IPS-NIHi7 (cell line): ENCODE data around the gene GINS2.
A peak's percentile ranks its signal among the peaks of the same experiment; 100 is the strongest.

Experiments used
- DNase-seq: peaks from one replicate; pipeline ENCODE4 v3.0.0; 2012; ENCODE audit warnings: mixed read lengths; ENCODE audit errors: extremely low spot score

GINS2 gene

DNA sequence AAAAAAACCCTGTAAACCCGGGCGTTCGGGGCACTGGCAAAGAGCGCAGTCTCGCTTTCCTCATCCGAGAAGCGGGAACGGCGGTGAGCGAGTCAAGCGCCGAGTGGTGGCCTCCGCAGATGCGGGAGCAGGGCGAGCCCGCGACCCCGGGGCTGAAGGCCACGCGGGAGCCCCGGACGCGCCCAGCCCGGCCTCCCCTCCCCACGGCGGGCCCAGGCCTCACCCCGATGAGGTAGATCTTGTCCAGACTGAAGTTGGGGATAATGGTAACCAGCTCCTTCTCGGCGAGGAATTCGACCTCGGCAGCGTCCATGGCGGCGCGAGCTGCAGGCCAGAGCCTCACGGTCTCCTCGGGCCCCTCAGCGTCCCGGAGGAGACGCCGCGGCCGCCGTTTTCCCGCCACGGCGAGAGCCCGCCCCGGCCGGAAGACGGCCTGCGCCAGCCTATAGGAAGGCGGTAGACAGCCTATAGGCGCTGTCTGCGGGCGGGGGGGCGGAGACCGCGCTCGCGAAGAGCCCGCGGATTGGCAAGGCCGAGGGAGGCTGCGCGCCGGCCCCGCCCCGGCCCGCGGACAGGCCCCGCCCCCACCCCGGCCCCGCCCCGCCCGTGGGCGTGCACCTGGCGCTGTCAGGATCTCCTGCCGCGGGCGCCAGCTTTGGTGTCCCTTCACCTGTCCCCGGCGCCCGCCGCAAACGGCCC lies at the start of gene GINS2:
GINS2 (minus strand) TSS at position 369 of the 699 bp plus-strand sequence; CDS start at position 313, 56 bp downstream.
- DNase-seq, result peak; percentile 100

DNA sequence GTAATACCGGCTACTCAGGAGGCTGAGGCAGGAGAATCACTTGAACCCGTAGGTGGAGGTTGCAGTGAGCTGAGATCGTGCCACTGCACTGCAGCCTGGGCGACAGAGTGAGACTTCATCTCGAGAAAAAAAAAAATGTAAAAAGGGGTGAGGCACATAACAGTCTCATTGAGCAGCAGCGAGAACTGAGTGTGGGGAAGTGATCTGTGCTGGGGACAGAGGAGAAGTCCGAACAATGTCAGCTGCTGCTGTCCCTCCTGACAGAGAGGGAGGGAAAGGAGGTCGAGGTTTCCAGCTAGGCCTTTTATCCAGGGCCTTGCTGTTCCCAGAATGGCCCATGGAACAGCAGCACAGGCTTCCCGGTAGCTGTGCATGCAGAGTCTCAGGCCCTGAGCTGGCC lies 48.2 kb upstream of the GINS2 start:
- DNase-seq, result no peak

DNA sequence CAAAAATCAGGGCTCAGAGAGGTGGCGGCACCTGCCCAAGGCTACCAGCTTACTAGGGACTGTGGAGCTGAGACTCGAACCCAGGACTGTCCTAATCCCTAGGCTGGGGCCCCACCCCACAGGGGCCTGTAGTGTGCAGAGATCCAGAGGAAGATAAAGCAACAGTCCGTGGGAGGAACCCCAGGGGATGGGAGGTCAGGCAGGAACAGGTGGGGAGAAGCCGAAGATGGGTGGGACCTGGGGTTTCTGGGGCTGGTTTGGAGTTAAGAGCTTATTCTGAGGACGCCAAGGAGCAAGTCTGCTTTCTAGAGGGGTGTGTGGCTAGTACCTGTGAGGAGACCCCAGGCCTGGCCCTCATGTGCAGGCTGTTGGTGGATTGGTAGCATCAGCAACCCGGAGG lies 47.2 kb upstream of the GINS2 start:
- no peak for DNase-seq

DNA sequence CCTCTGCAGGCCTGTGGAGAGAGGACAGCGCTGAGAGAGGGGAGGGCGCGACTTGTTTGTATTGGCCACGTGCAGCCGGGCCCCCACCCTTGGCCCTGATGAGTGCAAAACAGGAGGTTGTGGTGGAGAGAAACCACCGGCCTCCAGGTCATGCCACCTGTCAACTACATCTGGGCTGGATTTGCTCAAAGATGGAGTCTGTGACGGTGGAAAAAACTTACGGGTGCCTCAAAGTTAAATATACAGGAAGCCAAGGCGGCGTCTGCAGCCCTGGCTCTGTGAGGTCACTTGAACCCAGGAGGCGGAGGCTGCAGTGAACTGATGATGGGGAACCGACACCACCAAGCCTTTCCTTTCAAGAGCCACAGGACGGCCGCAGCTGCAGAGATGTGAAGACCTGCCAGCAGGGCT lies 46.5 kb upstream of the GINS2 start:
- no peak for DNase-seq

DNA sequence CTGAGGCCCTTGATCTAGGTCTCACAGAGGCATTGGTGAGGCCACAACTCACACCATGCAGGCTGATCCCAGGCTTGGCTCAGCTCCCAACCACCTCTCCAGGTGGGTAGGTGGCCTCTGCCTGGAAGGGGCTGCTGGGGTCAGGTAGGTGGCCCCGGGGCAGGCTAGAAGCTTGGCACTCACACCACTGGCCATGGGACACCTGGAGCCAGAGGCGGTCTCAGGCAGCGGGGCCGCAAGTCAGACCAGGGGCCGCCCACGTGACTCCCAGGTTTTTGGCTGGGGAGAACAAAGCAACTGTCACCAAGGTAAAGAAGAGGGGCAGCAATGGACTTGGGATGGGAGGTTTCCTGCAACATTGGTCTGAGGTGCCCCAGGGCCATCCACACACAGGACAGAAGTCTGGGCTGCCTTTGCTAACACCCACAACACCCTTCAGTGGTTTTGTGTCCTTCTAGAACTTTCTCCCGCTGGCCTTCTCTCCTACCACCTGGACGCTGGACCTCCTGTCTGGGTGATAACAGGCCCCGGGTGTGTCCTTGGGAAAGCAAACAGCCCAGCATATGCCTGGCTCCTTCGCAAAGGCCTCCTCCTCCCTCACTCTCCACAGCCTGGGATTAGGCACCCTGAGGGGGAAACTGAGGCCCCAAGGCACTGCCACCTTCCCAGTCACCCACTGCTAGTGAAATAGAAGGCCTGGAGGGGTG lies 45.7 kb upstream of the GINS2 start:
- no peak for DNase-seq

DNA sequence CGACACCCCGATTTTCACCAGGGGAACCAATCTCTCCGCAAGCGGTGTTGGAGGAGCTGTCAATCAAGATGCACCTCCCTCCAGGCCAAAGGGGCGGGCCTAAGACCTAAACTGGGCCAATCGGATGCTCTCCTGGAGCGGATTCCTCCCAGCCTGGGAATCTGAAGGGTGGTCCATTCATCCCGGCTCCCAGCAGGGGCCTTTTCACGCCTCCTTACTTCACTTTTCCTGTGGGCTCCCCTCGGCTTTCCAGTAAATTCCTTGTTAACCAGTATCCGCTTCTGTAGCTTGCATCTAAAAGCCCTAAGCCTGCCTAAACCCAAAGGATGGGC lies 45.1 kb upstream of the GINS2 start:
- DNase-seq, result peak; percentile 97

DNA sequence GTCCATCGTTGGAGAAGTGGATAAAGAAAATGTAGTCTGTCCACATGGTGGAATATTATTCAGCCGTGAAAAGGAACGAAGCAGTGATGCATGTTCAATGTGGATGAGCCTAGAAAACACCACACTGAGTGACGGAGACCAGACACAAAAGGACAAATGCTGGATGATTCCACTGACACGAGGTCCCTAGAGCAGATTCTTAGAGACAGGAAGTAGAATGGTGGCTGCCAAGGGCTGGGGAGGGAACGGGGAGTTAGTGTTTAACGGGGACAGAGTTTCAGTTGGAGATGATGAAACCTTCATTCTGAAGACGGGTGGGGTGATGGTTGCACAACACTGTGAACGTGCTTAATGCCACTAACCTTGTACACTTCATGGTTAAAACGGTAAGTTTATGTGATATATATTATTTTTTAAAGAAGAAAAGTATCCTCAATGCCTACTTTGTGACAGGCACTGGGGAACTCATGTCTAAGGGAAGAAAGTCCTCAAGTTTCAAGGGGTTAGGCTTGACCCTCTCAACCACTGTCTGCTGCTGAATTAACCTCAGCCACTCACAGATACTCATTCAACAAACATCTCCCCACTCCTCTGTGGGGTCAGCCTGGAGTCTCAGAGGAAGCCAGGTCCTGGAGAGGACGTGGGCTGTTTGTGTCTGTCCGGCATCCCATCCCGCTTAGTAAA lies 44.5 kb upstream of the GINS2 start:
- DNase-seq, result no peak

DNA sequence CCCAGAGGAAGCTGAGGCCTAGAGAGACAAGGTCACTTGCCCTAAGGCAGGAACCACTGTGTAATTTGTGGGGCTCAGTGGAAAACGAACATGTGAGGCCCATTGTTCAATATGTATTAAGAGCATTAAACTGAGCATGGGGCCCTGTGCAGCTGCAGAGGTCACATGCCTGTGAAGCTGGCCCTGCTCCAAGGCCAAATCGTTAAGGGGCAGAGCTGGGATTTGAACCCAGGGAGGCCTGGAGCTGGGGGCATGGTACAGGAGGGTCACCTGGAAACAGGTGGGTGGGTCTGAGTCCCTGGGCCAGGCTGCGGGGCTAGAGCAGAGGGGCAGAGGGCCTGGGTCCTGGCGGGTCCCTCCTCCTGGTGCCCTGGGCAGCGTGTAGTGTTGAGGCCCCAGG lies 42.4 kb upstream of the GINS2 start:
- DNase-seq, result no peak

DNA sequence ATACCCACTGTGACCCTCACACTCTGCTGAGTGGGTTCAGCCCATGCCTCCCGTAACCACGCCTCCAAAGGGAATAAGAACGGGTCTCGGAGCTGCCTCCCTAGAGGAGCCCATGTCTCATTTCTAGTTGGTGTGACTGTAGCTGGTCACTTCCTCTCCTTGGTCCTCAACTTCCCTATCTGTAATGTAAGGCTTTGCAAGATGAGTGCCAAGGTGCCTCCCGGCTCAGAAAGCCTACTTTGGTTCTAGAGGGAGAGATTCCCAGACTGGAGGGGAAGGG lies 41.4 kb upstream of the GINS2 start:
- no peak for DNase-seq

DNA sequence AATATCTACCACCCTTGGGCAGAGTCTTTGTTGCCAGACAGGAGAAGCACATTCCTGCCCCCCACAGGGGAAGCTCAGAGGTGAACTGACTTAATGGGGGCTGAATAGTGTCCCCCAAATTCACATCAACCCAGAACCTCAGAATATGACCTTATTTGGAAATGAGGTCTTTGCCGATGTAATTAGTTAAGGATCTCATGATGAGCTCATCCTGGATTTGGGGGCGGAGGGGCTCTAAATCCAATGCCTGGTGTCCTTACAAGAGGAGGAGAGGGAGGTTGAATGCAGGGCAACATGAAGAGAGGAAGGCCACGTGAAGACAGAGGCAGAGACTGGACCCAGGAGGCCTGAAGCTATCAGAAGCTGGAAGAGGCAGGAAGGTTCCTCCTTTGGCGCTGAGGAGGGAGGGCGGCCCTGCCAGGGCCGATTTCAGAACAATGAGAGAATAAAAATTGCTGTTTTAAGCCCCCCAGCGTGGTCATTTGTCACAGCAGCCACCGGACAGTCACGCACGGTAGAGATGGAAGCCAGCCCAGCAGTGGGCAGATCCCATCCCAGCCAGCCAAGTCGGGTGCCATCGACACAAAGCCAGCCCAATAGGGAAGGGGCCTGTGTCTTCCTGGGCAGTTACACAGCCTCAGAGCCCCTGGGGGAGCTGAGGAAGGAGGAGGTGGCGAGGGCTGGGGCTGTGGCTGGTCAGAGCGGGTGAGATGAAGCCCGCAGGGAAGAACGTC lies 40.9 kb upstream of the GINS2 start:
- DNase-seq, result no peak

DNA sequence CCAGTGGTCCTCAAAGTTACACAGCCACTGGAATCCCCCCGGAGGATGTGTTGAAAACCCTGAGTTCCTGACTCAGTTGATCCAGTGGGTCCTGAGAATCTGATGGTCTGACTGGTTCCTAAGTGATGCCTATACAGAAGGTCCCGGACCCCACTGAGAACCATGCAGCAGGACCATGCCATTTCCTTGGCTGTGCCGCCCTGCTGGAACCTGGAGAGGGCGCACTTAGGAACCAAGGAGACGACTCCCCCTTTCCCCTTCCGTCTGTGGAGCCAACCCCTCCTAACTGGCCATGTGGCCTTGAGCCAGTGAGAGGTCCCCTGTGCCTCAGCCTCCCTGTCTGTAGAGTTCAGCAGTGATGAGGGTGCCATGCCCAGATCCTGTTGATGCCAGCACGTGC lies 40.1 kb upstream of the GINS2 start:
- DNase-seq, result peak; percentile 73

DNA sequence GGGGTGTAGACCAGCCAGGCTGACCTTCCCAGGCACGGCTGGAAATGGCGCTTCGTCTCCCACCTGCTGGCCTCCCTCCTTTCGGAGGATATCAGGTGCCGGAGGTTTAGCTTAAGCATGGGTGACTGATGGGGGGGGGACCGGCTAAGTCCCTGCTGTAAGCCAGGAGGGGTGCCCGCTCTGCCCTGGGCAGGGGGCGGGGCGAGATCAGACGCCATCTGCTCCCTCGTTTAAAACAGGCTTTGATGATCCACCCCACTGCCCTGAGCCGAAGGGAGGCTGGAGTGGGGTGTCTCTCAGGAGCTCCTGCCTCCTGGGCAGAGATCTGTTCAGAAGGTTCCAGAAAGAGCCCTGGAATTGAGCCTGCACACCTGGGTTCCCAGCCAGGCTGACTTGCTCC lies 36.2 kb upstream of the GINS2 start:
- no peak for DNase-seq

DNA sequence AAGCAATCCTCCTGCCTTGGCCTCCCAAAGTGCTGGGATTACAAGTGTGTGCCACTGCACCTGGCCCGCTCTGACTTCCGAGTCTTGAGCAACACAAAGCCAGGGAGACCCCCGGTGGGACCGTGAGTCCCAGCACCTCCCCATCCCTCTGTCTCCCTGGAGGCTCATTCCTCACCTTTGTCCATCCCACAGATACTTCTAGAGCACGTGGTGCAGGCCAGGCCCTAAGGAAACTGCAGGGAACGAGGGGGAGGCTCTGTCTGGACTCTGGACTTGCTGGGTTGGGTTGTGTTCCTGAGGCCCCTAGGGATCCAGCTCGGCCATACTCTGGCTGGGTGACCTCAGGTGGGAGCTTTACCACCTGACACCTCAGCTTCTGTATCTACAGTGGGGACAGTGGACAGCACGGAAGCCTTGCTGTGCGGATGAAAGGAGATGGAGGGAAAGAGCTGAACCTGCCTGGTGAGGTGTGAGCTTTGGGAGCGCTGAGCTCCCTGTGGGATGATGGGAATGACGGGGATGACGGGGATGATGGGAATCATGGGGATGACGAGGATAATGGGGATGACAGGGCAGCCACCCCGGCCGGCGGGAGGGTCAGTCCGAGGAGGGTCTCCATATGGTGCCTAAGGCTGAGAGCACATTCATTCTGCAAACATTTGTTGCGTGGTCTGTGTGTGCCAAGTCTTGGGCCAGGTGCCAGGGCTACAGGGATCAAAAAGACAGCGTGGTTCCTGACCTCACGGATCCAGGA lies 35.5 kb upstream of the GINS2 start:
- DNase-seq, result no peak

DNA sequence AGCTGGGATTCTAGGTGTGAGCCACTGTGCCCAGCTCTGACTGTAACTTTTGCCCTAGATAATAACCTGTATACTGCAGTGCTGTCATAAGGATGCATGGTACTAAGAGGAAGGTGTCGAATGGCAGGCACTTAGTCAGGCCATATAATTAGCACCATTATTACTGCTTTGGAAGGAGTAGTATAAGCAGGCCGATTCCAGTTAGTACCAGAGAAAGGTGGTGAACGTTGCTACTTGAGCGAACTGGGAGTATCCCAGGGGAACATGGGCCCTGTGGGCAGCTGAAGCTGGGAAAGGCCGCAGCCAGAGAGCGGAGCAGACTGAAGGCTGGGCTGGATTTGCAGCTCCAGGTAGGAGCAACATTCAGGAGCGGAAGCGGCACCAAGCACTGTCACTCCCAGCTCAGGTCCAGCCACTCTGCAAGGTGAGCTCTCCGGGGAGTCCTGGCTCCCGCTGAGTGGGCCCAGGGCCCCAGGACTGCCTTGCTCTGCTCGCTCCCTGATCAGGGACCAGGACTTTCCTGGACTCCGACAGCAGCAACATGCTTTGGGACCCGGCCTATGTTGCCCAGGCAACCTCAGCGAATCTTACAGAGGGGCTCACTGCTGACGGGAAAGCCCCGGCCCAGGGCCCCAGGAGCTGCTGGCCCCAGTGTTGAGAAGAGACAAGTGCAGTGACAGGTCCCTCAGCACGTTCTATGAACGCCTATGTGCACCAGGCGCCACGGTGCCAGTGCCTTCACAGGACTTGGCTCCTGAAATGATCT lies 33.6 kb upstream of the GINS2 start:
- DNase-seq, result no peak

DNA sequence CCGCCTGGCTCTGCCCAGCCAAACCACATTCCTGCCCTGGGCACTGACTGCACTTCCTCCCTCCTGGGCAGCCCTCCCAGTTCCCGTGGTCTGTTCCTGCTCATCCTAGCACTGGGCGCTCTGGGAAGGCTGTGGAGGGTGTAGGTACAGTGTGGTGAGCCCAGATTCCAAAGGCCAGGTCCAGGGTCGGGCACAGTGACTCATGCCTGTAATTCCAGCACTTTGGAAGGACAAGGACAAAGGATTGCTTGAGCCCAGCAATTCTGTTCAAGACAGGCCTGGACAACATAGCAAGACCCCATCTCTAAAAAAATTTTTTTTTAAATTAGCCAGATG lies 31.5 kb upstream of the GINS2 start:
- DNase-seq, result no peak

DNA sequence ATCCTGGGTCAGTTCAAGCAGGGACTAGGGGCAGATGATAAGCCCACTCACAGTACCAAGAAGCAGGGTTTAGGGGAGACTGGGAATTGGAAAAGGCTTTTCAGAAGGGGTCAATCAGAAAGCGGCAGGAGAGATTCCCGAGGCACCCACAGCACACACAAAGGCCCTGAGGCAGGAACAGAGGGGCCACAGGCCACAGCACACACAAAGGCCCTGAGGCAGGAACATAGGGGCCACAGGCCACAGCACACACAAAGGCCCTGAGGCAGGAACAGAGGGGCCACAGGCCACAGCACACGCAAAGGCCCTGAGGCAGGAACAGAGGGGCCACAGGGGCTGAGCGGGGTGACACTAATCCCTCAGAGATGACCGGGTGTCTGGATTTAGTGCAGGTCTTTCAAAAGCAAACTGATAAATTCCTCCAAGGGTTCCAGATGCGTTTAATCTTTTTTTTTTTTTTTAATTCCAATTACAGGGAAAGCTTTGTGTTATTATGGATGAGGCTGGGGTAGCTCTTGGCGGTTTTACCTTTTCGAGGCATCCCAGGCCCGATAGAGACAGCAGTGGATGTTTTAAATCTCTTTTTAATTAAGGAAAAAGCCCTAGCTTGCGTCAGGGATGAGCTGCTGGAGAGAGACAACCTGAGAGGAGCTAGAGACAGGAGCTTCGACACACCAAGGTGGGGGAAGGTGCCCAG lies 31.0 kb upstream of the GINS2 start:
- DNase-seq, result no peak

DNA sequence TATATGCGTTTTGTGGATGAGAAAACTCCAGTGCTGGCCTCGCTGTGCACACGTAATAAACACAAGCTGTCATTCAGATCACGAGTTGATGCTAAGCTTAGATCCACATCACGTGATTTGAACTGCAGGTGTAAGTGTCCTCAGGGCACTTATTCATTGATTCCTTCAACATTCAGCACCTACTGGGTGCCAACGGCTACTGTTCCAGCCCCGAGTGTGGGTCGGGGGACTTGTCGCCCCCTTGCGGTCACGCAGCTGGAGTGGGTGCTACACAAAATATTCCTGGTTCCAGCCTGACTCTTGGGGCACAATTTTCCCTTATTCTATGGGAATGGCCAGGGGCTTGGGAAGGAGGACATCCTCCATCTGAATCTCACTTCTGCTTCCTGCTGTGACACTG lies 29.9 kb upstream of the GINS2 start:
- peak; percentile 74 for DNase-seq

DNA sequence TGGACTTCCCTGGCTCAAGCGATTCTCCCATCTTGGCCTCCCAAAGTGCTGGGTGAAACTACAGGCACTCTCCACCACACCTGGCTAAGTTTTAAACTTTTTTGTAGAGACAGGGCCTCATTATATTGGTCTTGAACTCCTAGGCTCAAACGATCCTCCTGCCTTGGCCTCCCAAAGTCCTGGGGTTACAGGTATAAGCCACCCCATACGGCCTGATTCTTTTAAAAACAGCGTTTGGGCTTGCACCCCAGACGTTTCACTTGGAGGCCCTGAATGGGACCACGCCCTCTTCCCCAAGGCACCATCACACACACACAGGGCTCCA lies 29.4 kb upstream of the GINS2 start:
- no peak for DNase-seq

DNA sequence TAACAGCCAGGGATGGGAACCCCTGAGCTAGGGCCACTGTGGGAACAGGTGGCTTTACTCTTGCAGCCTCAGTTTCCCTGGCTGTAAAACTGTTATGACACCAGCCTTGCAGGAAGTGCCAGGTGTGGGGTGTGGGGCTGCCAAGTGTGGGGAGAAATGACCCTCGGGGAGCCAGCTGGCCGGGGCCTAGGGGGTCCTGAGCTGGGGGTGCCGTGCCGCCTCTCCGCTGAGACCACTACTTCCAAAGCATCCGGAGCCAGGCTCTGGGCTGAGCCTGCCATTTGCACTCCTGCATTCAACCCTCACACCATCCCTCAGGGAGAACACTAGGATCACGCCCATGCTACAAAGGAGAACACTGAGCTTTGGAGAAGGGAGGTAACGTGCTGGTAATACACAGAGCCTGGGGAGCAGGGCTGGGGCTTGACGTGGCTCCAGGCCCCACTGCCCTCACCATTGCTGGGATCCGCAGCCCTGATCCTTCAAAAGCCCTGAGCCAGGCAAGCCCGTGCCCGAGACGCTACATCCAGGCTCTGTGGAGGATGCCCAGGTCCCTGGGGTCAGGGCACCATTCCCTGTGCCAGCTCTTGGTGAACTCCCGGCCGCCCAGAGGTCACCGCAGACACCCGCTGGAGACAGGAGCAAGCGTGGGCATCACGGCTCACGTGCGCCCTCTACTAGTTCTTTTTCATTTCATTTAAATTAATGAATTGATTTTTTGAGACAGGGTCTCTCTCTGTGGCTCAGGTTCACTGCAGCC lies 28.8 kb upstream of the GINS2 start:
- peak; percentile 84 for DNase-seq

DNA sequence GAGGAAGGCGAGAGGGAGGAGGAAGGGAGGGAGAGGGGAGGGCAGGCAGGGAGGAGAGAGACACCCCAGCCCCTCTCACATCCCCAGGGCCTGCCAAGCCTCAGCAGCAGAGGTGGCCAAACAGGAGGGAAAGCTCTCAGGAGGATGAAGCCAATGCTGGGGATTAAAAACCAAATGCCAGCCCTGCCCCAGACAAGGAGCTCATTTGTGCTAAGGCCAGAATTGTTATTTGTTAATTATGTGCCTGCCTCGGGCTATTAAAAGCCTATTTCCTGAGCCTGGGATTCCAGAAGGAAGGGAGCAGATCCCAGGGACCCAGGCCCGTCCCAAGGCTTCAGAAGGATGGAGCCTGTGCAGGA lies 27.9 kb upstream of the GINS2 start:
- DNase-seq, result no peak
